ENCODE data around the gene TFEC.

GRCh38 chr7:115997221-115997620 is 33.3 kb downstream of the TFEC start:
- TF ChIP-seq CTCF (IDR thresholded peaks at IDR 0.05 in 8 of 11, conservative IDR thresholded peaks at IDR 0.05 in 3 of 11) (no peak), POLR2AphosphoS5 (IDR thresholded peaks at IDR 0.05) (no peak)

Data from spleen (tissue), 7 donors.